Naive thymus-derived CD4-positive, alpha-beta T cell (primary cell): ENCODE measurements around the gene MED12L. TPM values are rescaled to one million over a fixed set of nuclear protein-coding genes. Genes with fewer than 3 reads are reported as not detected.

Experiments
- ATAC-seq: fragments of 150-1000 bp; cut with Tn5 transposase; 2 replicates; pipeline ENCODE4 v1.10.0; 2021; ENCODE audit warnings: mild to moderate bottlenecking, moderate library complexity
- CTCF ChIA-PET: fragments of 350-600 bp; sonication (Branson Sonifier 250); formaldehyde crosslinking; loops from one replicate; lab custom pipeline; 2021; ENCODE audit warnings: antibody characterized with exemption; lab: Charles Lee
- POLR2A ChIA-PET: fragments of 350-600 bp; sonication (Branson Sonifier 250); formaldehyde crosslinking; loops from one replicate; lab custom pipeline; 2021; ENCODE audit warnings: antibody characterized with exemption, inconsistent platforms; lab: Charles Lee
- DNase-seq, 9 donors: peaks; one replicate each; pipeline versions ENCODE4 v3.0.0 to v3.0.0-alpha.2; 2020 to 2022; ENCODE audit warnings: mixed read lengths in 1 of 9
- H3K27ac ChIP-seq: one replicate; pipeline ENCODE4 v1.7.0; 2013; ENCODE audit warnings: mild to moderate bottlenecking, low read depth, low read length, moderate library complexity
- H3K27me3 ChIP-seq, 2 donors: one replicate each; pipeline ENCODE4 v1.7.0; 2013; ENCODE audit warnings: low read length in 2 of 2, mild to moderate bottlenecking in 2 of 2, moderate library complexity in 2 of 2; ENCODE audit not compliant: control insufficient read depth in 2 of 2, insufficient read depth in 2 of 2
- H3K36me3 ChIP-seq, 3 experiments: 1 replicate in 2 of 3; 2 replicates in 1 of 3; pipeline ENCODE4 v1.7.0; 2013; ENCODE audit warnings: low read length in 3 of 3, mild to moderate bottlenecking in 3 of 3, moderate library complexity in 1 of 3; ENCODE audit not compliant: insufficient read depth in 3 of 3, control insufficient read depth in 2 of 3
- H3K4me1 ChIP-seq, 2 donors: one replicate each; pipeline ENCODE4 v1.7.0; 2013; ENCODE audit warnings: low read length in 2 of 2, mild to moderate bottlenecking in 2 of 2, moderate library complexity in 1 of 2; ENCODE audit not compliant: control insufficient read depth in 2 of 2, insufficient read depth in 2 of 2
- H3K4me3 ChIP-seq: 2 replicates; pipeline ENCODE4 v1.7.0; 2013; ENCODE audit warnings: mild to moderate bottlenecking, low read length
- H3K9me3 ChIP-seq, 3 experiments: 1 replicate in 2 of 3; 2 replicates in 1 of 3; pipeline ENCODE4 v1.7.0; 2013; ENCODE audit warnings: low read length in 3 of 3; ENCODE audit not compliant: control insufficient read depth in 2 of 3
- H3K27ac Mint-ChIP-seq, 9 donors: one replicate each; pipeline ENCODE4 v1.8.0; 2020 to 2022; ENCODE audit warnings: mixed read lengths in 9 of 9, mild to moderate bottlenecking in 8 of 9, moderate library complexity in 5 of 9, inconsistent platforms in 2 of 9
- H3K27me3 Mint-ChIP-seq, 5 donors: one replicate each; pipeline ENCODE4 v1.8.0; 2021 to 2022; ENCODE audit warnings: mixed read lengths in 5 of 5, mild to moderate bottlenecking in 1 of 5
- H3K36me3 Mint-ChIP-seq, 5 donors: one replicate each; pipeline ENCODE4 v1.8.0; 2020 to 2022; ENCODE audit warnings: mixed read lengths in 5 of 5, mild to moderate bottlenecking in 3 of 5, inconsistent platforms in 1 of 5
- H3K4me1 Mint-ChIP-seq, 7 donors: one replicate each; pipeline ENCODE4 v1.8.0; 2020 to 2022; ENCODE audit warnings: mixed read lengths in 7 of 7, mild to moderate bottlenecking in 3 of 7, inconsistent platforms in 1 of 7
- H3K4me3 Mint-ChIP-seq, 10 donors: one replicate each; pipeline ENCODE4 v1.8.0; 2020 to 2022; ENCODE audit warnings: mild to moderate bottlenecking in 10 of 10, mixed read lengths in 10 of 10, moderate library complexity in 6 of 10, inconsistent platforms in 2 of 10
- H3K9me3 Mint-ChIP-seq, 11 donors: one replicate each; pipeline ENCODE4 v1.8.0; 2020 to 2022; ENCODE audit warnings: mixed read lengths in 11 of 11, mild to moderate bottlenecking in 4 of 11, inconsistent platforms in 1 of 11, moderate library complexity in 1 of 11
- intact Hi-C, 2 donors: fragments of 100-400 bp; cut with micrococcal nuclease; formaldehyde crosslinking; loops; one replicate each; pipeline ENCODE4 v1.15.1; 2023
- polyA plus RNA-seq, 2 donors: library from polyadenylated mRNA; unstranded; fragments of 300-500 nt; fragmentation: Illumina TruSeq; gene quantifications; one replicate each; pipeline ENCODE4 v1.2.3, GENCODE V29; 2021
- total RNA-seq, 6 experiments: library from RNA in 5 of 6; stranded (reverse) in 5 of 6; gene quantifications; 1 replicate in 5 of 6; 2 replicates in 1 of 6; pipeline ENCODE4 v1.2.3 and lab custom pipeline; 2021 to 2026

The MED12L gene
- total and polyA plus RNA-seq, 7 experiments from 2014 or later: 0.32 to 4.9 (median 0.68) TPM; not detected in 2

- Histone ChIP-seq H3K4me3 (no peak overlapping the region), H3K27ac (no peak overlapping the region), H3K9me3 (peaks cover 0 to 10% (median 0%) of the 10 kb centered on the region in 3 experiments), H3K4me1 (no peaks in the 10 kb centered on the region), H3K27me3 (no peaks in the 10 kb centered on the region), H3K36me3 (no peaks in the 10 kb centered on the region)
- peaks cover 3 to 24% (median 14%) of the 10 kb centered on the region in 11 donors for H3K9me3 Mint-ChIP-seq
- ChIA-PET POLR2A (no interaction called here), CTCF (no interaction called here)
- no peak overlapping the region for H3K27ac Mint-ChIP-seq
- H3K4me1 Mint-ChIP-seq: no peaks in the 10 kb centered on the region
- intact Hi-C loops: no loop called here
- DNase-seq (no peak), ATAC-seq (no peak)
- H3K4me3 Mint-ChIP-seq: no peak overlapping the region
- peaks cover 6 to 43% (median 26%) of the 10 kb centered on the region in 5 donors for H3K27me3 Mint-ChIP-seq
- H3K36me3 Mint-ChIP-seq: peaks cover 0 to 6% (median 5%) of the 10 kb centered on the region in 5 donors
Measured at GRCh38 chr3:151478335-151478697, 392.9 kb downstream of the MED12L start.

- Mint-ChIP-seq H3K27me3 (peaks cover 6 to 45% (median 28%) of the 10 kb centered on the region in 5 donors), H3K9me3 (peaks cover 3 to 28% (median 15%) of the 10 kb centered on the region in 11 donors), H3K36me3 (peaks cover 0 to 6% (median 5%) of the 10 kb centered on the region in 5 donors), H3K4me3 (no peak overlapping the region), H3K4me1 (no peaks in the 10 kb centered on the region), H3K27ac (no peak overlapping the region)
- intact Hi-C loops: no loop called here
- Histone ChIP-seq H3K4me1 (no peaks in the 10 kb centered on the region), H3K9me3 (peaks cover 0 to 10% (median 0%) of the 10 kb centered on the region in 3 experiments), H3K36me3 (no peaks in the 10 kb centered on the region), H3K27me3 (no peaks in the 10 kb centered on the region), H3K4me3 (no peak overlapping the region), H3K27ac (no peak overlapping the region)
- DNase-seq: no peak
- ChIA-PET POLR2A (no interaction called here), CTCF (no interaction called here)
- ATAC-seq: no peak
Measured at GRCh38 chr3:151479452-151479851, 394.0 kb downstream of the MED12L start.

GRCh38 chr3:151480492-151480891 lies 395.0 kb downstream of the MED12L start:
- H3K9me3 Mint-ChIP-seq: peaks cover 3 to 37% (median 15%) of the 10 kb centered on the region in 11 donors
- no peak overlapping the region for H3K4me3 Mint-ChIP-seq
- Histone ChIP-seq H3K9me3 (peaks cover 0 to 10% (median 0%) of the 10 kb centered on the region in 3 experiments), H3K27me3 (no peaks in the 10 kb centered on the region), H3K27ac (no peak overlapping the region), H3K4me1 (no peaks in the 10 kb centered on the region), H3K36me3 (no peaks in the 10 kb centered on the region), H3K4me3 (no peak overlapping the region)
- intact Hi-C loops: no loop called here
- H3K27ac Mint-ChIP-seq: no peak overlapping the region
- peaks cover 0 to 11% (median 5%) of the 10 kb centered on the region in 5 donors for H3K36me3 Mint-ChIP-seq
- ChIA-PET POLR2A (no interaction called here), CTCF (interaction anchor here (1.9 kb wide), 1 partner anchor 13 kb away, joined by 4 read pairs; no protein-coding TSS in a partner anchor)
- no peak for DNase-seq
- ATAC-seq: no peak
- H3K27me3 Mint-ChIP-seq: peaks cover 8 to 52% (median 28%) of the 10 kb centered on the region in 5 donors
- no peaks in the 10 kb centered on the region for H3K4me1 Mint-ChIP-seq

- DNase-seq (no peak), ATAC-seq (no peak)
- intact Hi-C loops: no loop called here
- Histone ChIP-seq H3K36me3 (no peaks in the 10 kb centered on the region), H3K4me3 (no peak overlapping the region), H3K4me1 (no peaks in the 10 kb centered on the region), H3K9me3 (peaks cover 0 to 10% (median 0%) of the 10 kb centered on the region in 3 experiments), H3K27ac (no peak overlapping the region), H3K27me3 (no peaks in the 10 kb centered on the region)
- Mint-ChIP-seq H3K4me1 (no peaks in the 10 kb centered on the region), H3K9me3 (peaks cover 4 to 41% (median 15%) of the 10 kb centered on the region in 11 donors), H3K27ac (no peak overlapping the region), H3K4me3 (no peak overlapping the region), H3K36me3 (peaks cover 0 to 11% (median 5%) of the 10 kb centered on the region in 5 donors), H3K27me3 (peaks cover 6 to 53% (median 27%) of the 10 kb centered on the region in 5 donors)
- ChIA-PET POLR2A (no interaction called here), CTCF (interaction anchor here (0.8 to 1.0 kb wide), 2 partner anchors 13 to 21 kb away, joined by 4 read pairs; no protein-coding TSS in a partner anchor)
Measured at GRCh38 chr3:151483488-151483887, 398.0 kb downstream of the MED12L start.

GRCh38 chr3:151483961-151484520 lies 398.6 kb downstream of the MED12L start:
- Mint-ChIP-seq H3K4me3 (no peak overlapping the region), H3K27me3 (peaks cover 4 to 48% (median 28%) of the 10 kb centered on the region in 5 donors), H3K27ac (no peak overlapping the region), H3K9me3 (peaks cover 4 to 41% (median 15%) of the 10 kb centered on the region in 11 donors), H3K36me3 (peaks cover 0 to 11% (median 5%) of the 10 kb centered on the region in 5 donors), H3K4me1 (no peaks in the 10 kb centered on the region)
- intact Hi-C loops: no loop called here
- DNase-seq: no peak
- CTCF ChIA-PET: no interaction called here
- no peak for ATAC-seq
- Histone ChIP-seq H3K9me3 (peaks cover 0 to 10% (median 0%) of the 10 kb centered on the region in 3 experiments), H3K27me3 (no peaks in the 10 kb centered on the region), H3K27ac (no peak overlapping the region), H3K4me1 (no peaks in the 10 kb centered on the region), H3K4me3 (no peak overlapping the region), H3K36me3 (no peaks in the 10 kb centered on the region)
- POLR2A ChIA-PET: no interaction called here

Other genes with a start within 250 kb of the MED12L start
- gene MINDY4B, start 180.2 kb upstream of the MED12L start, total RNA-seq: not detected
- not detected for gene MINDY4B, start 180.2 kb upstream of the MED12L start, polyA plus RNA-seq
- not detected for gene CLRN1, start 112.9 kb upstream of the MED12L start, total RNA-seq
- not detected for gene CLRN1, start 112.9 kb upstream of the MED12L start, polyA plus RNA-seq
- 100 to 1,000 TPM in 1 of 5 experiments, 10 to 100 TPM in 4; 16.0 to 251 (median 63.4) TPM for gene GPR171, start 117.6 kb downstream of the MED12L start, total RNA-seq
- gene GPR171, start 117.6 kb downstream of the MED12L start, polyA plus RNA-seq: 100 to 1,000 TPM in 1 of 2 donors, 10 to 100 TPM in 1; 65.5 to 162 TPM
- gene P2RY14, start 192.9 kb downstream of the MED12L start, total RNA-seq: 1 to 10 TPM in 2 of 5 experiments, under 1 TPM in 2, not detected in 1; 0.19 to 5.7 (median 1.1) TPM
- under 1 TPM in 1 of 2 donors, not detected in 1; 0.11 TPM for gene P2RY14, start 192.9 kb downstream of the MED12L start, polyA plus RNA-seq
- not detected for gene GPR87, start 231.2 kb downstream of the MED12L start, total RNA-seq
- not detected for gene GPR87, start 231.2 kb downstream of the MED12L start, polyA plus RNA-seq
- 10 to 100 TPM in 1 of 5 experiments, under 1 TPM in 1, not detected in 3; 0.13 to 11.4 TPM for gene P2RY13, start 243.9 kb downstream of the MED12L start, total RNA-seq
- gene P2RY13, start 243.9 kb downstream of the MED12L start, polyA plus RNA-seq: not detected